Measurements from ENCODE around the gene POFUT2. TPM values are rescaled to one million over a fixed set of nuclear protein-coding genes. Genes with fewer than 3 reads are reported as not detected.

Gene POFUT2
- polyA plus RNA-seq, 4 donors: 38.2 to 43.3 (median 39.4) TPM

DNA sequence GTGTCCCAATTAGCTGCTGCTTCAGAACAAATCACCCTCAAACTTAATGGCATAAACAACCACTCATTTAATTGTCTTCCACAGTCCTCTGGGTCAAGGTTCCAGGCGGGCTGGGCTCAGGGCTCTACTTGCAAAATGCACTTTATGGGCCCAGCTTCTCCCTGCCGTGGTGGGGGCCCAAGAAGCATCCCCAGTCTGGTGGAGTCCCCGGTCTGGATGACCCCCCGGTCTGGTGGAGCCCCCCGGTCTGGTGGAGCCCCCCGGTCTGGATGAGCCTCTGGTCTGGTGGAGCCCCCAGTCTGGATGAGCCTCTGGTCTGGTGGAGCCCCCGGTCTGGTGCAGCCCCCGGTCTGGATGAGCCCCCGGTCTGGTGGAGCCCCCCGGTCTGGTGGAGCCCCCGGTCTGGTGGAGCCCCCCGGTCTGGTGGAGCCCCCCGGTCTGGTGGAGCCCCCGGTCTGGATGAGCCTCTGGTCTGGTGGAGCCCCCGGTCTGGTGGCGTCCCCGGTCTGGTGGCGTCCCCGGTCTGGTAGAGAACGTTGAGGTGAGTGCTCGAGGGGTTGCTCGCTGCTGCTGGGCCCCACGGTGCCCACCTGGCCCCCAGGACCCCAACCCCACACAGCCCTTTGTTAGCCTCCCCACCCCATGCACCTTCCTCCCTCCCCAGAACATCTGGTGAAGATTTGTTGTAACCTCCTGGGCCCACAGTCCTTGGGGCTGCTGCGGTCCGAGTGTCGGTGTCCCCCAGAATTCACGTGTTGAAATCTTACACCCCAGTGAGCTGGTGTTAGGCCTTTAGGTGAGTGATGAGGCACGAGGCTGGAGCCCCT is 33.8 kb downstream of the POFUT2 start:
- no peak for DNase-seq (ENCODE audit: low read depth in 4 of 4, low spot score in 3 of 4)

DNA sequence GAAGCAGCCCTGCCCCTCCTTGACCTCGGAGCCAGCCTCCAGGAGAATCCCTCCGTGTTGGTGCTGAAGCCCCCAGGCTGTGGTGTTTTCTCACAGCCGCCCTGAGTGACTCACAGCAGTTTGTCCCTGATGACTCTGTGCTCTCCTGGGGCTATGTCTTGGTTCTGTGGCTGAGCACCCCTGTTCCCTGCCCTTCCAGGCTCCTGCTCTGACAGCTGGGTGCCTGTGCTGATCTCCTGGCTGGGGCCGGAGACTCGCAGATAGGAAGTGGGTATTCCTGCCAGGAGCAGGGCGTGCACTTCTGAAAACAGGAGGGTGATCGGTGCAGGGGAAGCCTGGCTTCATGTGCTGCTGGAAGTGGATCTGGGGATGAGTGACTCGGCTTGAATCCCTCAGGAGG is 34.5 kb downstream of the POFUT2 start:
- no peak for DNase-seq (ENCODE audit: low read depth in 4 of 4, low spot score in 3 of 4)

DNA sequence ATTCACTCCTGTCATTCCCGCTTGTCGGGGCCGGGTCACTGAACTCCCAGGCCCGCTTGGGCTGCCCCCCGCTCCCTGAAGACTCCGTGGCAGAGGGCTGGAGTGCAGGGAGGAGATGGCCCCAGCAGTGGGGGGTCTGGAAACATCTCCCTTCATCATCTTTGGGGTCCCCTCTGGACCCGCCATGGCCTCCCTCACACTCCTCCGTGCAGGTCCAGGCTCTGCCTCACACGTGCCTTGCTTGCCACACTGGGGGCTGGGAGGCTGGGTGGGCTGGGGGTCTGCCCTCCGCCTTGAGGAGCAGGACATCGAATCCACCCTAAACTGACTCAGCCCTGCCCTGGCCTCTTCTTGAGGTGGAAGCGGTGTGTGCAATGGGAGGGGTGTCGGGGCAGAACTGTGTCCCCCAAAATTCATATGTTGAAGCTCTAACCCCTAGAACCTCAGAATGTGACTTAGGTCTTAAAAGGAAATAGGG is 35.2 kb downstream of the POFUT2 start:
- no peak for DNase-seq (ENCODE audit: low read depth in 4 of 4, low spot score in 3 of 4)

DNA sequence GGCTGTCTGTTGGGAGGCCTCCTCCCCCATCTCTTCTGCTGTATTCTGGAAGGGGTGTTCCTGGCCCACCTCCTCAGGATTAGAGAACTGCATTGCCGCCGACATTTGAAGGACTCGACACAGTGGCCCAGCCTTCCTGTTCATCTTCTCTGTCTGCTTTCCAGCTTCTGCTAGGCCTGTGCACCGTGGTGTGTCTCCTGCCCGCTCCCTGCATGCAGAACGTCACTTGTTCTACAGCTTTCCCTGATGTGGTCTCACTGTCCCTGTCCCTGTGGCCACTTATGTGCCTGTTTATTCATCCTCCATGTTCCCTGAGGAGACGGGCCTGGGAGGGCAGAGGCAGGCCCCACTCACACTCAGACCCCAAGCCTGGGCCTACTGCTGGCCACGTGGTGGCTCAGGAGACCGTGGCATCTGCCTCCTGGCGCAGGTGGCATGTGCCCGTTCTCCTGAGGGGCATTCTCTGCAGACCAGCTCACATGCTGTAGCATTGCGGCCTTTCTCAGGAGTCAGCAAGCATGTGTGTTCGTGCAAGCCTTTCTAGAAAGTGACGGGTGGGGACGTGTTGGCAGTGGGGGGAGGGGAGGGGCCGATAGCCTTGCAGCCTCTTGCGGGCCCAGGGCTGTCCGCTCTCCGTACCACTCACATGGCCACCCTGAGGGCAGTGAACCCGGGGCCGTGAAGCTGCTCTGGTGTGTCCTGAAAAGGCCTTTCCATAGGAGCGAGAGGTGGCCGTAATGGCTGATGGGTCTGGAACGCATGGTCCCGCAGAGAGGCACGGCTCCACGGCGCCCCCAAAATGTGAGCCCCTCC is 35.9 kb downstream of the POFUT2 start:
- DNase-seq (ENCODE audit: low read depth in 4 of 4, low spot score in 3 of 4): no peak

DNA sequence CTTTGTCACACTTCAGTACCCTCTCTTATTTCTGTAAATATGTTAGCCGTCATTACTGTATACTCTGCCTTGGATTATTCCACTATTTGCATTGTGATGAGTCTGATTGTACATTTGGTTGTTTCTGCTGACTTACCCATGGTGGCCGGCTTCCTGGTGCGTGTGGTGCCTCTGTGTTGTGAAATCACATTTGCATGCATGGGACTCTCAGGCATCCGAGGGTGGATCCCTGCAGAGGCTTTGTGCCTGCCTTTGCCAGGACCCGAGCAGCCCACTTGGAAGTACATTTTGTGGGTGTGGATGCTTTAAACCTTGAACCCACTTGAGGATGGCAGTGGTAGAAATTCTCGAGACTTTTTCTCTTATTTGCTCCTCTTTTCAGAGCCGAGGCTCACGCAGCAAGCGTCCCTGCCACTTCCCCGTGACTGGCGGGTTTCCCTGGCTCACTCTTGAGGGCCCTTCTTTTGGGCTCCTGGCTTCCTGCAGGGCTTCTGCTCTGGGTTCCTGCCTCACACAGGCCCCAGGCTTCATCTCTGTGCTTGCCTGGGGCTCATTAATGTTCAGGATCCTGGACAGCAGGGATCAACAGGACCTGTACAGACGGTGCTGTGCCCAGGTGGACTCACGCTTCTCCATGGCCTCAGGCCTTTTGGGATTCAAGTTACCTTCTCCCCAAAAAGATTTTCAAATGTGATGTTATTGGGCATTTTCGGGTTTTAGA is 36.6 kb downstream of the POFUT2 start:
- no peak for DNase-seq (ENCODE audit: low read depth in 4 of 4, low spot score in 3 of 4)

DNA sequence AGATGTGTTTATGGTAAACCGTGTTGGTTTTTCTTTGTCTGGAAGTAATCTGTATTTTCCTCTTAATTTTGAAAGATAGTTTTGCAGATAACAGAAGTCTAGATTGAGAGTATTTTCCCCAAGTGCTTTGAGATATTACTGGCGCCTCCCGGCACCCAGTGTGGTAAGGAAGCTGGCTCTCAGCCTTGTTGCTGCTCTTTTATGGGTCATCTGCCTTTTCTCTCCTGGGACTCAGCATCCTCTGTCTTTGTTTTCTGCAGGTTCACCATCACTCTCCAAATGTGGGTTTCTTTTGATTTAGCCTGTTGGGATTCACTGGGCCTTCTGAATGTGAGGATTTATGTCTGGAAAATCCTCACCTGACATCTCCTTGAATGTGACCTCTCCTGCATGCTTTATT is 37.4 kb downstream of the POFUT2 start:
- no peak for DNase-seq (ENCODE audit: low read depth in 4 of 4, low spot score in 3 of 4)

DNA sequence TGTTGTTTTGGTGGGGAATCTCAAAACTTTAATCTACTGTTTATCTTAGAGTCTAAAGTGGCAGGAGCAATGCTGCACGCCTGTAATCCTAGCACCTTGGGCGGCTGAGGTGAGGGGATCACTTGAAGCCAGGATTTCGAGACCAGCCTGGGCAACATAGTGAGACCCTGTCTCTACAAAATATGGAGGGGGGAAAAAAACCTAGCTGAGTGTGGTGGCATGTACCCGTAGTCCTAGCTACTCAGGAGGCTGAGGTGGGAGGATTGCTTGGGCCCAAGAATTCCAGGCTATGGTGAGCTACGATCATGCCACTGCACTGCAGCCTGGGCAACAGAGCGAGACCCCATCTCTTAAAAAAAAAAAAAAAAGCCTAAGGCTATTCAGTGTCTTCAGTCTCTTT is 38.1 kb downstream of the POFUT2 start:
- DNase-seq (ENCODE audit: low read depth in 4 of 4, low spot score in 3 of 4): no peak

DNA sequence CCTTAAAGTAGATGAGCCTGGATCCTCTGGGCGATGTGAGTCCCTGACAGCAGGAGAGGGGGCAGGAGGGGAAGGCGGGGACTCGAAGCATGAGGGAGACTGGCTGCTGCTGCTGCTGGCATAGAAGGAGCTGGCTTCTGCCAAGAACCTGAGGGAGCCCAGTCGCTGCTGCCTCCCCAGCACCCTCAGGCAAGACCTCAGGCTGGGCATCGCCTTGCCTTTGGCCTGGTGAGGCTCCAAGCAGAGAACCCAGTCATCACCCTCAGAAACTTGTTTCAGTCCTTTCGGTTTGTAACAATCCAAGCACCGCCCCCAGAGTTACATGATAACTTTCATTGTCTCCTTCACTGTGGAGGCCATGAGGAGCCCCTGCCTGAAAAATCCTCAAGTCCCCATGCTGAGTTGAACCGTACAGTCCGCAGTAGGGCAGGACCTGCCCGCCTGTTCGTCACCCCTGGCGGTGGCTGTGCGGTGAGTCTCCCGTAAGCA is 38.8 kb downstream of the POFUT2 start:
- DNase-seq (ENCODE audit: low read depth in 4 of 4, low spot score in 3 of 4): no peak

DNA sequence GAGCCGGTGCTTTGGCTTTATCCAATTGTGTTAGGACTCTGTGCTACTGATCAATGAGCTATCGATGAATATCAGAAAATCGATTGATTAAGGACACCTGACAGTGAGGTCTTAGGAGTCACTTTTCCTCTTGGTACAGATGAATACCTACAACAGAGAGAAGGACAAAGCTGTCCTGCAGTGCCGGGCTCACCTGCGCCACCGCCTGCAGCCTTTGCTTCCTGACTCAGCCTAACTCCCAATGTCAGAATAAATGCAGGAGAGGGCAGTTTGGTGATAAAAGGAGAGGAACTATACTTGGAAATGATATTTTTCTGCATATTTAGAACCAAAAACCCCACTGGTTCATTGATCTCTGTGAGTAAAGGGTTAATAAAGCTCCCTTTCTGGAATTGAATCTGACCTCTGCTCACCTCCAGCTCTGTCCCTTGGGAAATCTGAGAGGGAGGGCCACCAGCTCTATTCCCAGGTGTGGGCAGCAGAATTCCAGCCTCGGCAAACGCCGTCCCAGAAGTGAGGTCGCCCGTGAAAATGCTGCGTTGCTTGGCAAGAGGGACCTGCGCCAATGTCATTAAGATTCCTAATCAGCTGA is 39.3 kb downstream of the POFUT2 start:
- DNase-seq (ENCODE audit: low read depth in 4 of 4, low spot score in 3 of 4): no peak

DNA sequence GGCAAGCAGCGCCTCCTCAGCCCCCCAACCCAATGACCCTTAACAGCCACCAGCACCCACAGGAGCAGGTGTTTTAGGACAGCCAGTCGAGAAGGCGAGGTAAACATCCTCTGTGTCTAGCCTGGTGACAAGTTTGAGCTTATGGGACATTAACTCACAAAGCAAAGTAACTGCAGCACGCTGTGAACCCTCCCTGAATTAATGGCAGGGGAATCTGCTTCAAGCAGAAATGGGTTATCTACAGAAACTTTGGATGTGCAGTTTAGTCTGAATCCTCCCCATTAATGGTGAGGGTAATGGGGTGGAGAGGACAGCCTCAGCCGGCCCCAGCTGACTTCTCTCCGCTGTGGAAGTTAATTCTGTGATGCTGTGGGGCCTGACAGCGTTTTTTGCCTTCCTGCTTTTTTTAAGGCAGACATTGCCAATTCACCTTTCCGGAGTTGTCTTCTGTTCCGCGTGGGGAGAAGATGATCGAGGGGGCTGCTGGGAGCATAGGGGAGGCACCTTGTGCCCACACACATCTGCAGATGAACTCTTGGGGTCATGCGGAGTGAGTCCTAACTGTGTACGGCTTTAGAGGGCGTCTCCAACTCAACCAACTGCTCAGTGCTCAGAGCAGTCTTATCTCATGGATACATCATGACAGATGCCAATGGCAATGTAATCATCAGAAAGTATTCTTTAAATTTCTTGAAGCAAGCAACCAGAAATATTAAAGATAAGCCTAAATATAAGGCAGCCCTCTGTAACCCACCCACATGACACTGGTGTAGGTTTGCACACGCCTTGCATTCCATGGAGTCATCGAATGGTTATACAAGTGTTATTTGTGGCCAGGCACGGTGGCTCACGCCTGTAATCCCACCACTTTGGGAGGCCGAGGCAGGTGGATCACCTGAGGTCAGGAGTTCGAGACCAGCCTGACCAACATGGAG is 41.0 kb downstream of the POFUT2 start:
- no peak for DNase-seq (ENCODE audit: low read depth in 4 of 4, low spot score in 3 of 4)

DNA sequence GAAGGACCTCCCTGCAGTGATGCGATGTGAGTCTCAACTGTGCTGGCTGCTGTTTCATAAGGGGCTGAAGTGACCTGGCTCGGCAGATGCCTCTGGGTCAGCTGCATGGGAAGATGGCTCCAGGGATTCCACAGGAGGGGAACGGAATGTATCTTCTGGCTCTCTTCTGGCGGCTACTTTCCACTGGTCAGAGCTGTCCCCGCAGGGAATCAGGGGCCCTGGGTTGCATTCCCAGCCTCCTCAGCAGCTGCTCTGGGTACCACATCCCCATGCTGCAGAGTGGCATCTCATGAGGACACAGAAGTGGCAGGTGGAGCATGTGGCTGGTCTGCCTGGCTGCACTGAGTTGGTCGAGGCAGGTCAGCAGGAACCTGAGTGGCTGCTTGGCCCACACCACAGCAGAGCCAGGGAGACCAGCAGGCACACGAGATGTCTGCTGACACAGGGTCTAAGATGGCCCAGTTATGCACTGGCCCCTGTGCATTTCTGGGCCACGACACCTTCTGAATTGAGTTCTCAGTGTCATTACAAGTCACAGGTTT is 42.8 kb downstream of the POFUT2 start:
- no peak for DNase-seq (ENCODE audit: low read depth in 4 of 4, low spot score in 3 of 4)

DNA sequence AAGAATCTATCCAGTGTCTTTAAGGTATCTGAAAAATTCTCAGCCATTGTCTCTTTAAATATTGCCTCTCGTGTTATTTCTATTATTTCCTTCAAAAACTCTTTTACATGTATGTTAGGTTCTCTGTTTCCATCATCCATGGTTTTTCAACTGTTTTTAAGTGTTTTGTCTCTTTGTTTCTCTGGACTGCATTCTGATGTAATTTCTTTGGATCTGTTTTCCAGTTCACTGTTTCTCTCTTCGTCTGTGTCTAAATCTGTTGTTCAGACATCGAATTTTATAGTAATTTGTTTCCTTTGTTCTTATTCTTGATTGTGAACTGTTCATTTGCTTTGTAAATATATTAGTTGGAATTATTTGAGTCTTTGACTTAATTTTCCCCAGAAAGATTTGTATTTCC is 44.1 kb downstream of the POFUT2 start:
- DNase-seq (ENCODE audit: low read depth in 4 of 4, low spot score in 3 of 4): no peak

DNA sequence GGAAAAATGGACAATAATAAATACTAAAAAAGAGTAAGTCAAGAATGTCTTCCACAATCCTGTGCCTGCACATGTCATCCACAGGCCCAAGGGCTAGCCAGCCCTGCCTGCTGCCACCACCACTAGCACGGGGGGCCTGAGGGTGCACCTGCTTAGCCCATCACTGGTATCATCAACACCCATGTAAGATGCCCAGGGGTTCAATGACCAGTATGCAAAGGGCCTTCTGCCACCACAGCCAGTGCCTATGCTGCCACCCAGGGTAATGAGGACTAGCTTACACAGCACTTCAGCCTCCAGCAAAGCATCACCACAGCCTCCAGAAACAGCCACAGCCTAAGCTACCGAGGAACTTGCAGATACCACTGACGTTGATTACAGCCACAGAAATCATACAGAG is 46.3 kb downstream of the POFUT2 start:
- DNase-seq (ENCODE audit: low read depth in 4 of 4, low spot score in 3 of 4): no peak

DNA sequence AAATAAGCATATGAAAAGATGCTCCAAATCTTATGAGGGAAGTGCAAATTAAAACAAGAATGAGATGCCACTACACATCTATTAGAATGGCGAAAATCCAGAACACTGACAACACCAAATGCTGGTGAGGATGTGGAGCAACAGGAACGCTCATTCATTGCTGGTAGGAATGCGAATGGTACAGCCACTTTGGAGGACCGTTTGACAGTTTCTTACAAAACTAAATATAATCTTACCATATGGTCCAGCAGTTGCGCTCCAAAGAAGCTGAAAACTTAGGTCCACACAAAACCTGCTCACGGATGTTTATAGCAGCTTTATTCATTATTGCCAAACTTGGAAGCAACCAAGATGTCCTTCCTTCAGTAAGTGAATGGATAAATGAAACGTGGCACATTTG is 50.3 kb downstream of the POFUT2 start:
- DNase-seq (ENCODE audit: low read depth in 4 of 4, low spot score in 3 of 4): no peak

DNA sequence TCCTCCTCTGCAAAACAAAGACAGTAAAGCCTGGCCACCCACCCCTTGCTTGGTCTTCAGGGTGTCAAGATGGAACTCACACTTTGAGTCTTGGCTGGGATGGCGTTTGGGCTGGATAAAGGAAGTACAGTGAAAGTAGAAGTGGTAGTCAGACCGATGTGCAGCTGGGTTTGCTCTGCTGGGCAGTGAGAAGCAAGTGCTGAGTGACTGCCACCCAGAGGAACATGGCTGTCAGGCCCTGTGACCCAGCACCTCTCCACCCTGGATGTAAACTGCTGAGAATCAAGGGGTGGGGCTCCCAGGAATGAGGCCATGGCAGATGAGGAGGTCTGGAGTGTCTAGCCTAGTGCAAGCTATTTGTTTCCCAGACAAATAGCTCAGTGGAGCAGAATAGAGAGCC is 51.2 kb downstream of the POFUT2 start:
- no peak for DNase-seq (ENCODE audit: low read depth in 4 of 4, low spot score in 3 of 4)

DNA sequence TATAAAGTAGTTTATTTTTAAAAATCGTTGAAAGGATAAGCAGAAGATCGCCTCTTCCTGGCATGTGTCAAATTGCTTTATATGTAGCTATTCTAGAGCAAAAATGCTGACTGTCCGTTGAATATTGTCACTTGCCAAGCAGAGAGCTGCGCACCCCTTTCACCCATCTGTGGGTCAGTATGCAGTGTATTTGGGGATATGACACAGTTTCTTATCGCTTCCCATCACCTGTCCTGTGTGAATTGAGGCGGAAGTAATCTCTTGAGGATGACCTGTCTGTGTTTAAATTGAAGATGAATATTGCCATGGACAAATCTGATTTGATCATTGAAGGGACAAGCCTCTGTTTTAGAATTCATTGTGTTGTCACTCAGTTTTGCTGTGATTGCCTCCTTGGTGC is 52.2 kb downstream of the POFUT2 start:
- DNase-seq (ENCODE audit: low read depth in 4 of 4, low spot score in 3 of 4): no peak

DNA sequence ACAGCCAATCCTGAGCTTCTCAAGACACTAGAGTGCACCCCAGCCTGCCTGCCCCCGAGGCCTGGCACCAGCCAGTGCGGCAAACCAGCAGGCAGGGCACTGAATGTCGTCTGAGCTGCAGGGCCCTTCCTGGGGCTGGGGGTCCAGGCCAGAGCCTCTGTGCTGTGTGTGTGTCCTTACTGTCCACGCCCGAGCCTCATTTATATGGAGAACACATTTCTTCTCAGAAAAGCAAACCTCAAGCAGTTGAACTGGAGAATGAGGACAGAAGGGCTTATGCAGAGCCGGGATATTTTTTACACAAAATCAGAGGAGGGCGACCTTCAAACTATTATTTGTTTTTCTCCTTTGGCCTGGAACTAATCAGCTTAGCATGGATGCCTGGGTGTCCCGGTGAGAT is 52.7 kb downstream of the POFUT2 start:
- no peak for DNase-seq (ENCODE audit: low read depth in 4 of 4, low spot score in 3 of 4)

DNA sequence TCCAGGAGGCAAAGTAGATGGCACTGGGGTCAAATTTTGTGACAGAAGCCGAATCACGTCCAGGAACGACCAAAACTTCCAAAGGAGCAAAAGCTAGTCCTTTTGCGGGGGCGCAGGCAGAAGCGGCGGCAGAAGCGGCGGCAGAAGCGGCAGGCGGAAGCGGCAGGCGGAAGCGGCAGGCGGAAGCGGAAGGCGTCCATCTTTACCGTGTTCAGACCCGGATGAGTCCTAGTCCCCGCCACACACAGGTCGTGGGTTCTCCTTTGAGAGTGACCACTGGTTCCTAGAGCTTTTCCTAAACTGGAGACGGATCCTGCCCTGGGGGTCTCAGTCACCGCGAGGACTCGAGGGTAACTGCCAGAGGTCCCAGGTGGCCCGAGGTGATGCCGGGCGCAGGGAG is 53.6 kb downstream of the POFUT2 start:
- no peak for DNase-seq (ENCODE audit: low read depth in 4 of 4, low spot score in 3 of 4)

DNA sequence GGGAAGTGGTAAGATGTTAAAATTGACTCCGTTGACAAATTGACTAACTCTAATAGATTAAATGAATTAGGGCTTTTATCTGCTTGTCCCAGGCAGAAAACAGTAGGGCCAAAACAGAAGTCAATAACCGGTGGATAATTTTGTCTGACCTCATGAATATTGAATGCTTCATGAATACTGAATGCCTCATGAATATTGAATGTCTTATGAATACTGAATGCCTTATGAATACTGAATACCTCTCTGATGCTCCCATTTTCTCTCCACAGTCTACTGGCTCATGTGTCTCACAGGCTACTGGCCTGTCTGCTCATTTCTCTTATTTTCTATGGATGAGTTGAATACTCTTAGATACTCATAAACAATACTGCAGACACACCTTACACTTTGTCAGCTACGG is 56.0 kb downstream of the POFUT2 start:
- DNase-seq (ENCODE audit: low read depth in 4 of 4, low spot score in 3 of 4): no peak
